NOMO-1 (cell line): ENCODE measurements around the gene AKAP12.

ENCODE experiments used
- DNase-seq, 2 experiments: peaks; one replicate each; lab custom pipeline; 2025; ENCODE audit not compliant: unreplicated experiment in 2 of 2; lab: John Stamatoyannopoulos, UW

AKAP12 gene

DNA sequence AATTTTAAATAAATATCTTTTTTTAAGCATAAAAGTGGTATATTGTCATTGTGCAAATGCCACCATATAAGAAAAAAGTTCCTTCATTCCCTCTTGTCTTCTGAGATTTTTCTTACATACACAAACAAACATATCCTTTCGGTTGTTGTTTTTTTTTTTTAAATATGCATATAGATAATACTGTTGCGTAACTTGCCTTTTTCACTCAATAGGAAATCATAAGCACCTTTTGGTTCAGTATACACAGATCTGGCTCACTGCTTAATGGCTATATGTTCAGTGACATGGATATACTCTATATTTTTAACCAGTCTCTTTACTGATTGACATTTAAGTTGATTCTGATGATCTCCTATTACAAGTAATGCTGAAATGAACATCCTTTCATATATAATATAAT lies 40.1 kb downstream of the AKAP12 start:
- no peak for DNase-seq

DNA sequence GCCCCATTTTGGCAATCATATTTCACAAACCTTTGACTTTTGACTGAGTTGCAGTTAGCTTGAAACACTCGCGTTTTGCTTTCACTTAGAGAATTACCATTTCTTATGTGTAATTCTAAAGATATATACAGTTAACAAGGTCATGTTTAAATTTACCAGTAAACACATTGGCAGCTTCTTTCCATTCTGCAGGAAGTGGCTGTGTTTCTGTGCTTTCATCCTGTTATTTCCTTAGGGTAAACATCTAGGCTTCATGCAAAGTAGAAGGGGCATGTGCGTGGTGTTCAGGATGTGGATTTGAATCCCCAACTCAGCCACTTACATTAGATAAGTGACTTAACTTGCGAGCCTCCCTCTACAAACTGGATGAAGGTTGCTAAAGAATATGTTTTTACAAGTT lies 41.1 kb downstream of the AKAP12 start:
- no peak for DNase-seq

DNA sequence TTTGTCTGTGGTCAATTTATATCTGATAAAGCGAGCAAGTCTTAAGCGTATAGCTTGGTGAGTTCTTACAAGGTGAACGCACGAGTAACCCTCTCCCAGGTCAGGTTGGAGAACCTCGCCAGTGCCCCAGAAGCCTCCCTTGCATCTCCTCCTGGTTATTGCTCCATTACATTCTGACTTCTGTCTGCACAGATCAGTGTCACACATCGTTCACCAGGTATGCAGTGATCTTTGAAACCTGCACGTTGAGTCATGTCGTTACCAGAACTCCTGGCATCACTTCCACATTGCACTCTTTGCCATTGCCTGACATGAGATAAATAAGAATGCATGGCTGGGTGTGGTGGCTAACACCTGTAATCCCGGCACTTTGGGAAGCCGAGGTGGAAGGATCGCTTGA lies 44.2 kb downstream of the AKAP12 start:
- DNase-seq = no peak

DNA sequence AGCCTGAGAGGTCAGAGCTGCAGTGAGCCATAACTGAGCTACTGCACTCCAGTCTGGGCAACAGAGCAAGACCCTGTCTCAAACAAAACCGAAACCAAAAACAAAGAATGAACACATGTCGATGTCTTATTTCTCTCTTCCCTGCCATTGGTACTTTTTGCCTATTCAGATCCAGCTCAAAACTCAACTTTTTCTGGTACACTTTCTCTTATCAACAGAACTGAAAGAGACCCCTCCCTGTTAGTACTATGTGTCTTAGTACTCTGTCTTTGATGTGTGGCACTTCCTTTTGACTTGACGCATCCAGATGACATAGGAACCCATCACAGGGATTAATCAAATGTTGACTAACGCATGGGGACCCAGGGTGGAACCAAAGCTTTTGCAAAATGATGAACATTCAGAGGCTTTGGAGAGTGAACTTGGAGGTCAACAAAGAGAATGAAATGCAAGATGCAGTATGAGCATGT lies 44.8 kb downstream of the AKAP12 start:
- DNase-seq = no peak

DNA sequence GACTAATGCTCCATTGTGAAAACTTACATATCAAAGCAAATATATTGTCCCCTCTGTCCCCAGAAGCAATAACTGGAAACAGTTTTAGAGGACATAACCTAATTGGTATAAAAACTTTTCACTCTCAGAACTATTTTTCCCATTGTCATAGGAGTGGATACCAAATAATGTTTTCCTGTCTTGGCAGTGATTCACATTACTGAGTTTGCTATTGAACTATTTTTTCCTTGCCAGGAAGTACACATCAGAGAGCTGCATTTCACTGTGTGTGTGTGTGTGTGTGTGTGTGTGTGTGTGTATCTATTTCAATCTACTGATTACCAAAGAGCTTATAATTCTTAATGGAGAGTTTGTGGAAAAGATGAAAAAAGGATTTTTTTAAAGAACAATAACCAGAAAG lies 45.4 kb downstream of the AKAP12 start:
- no peak for DNase-seq

DNA sequence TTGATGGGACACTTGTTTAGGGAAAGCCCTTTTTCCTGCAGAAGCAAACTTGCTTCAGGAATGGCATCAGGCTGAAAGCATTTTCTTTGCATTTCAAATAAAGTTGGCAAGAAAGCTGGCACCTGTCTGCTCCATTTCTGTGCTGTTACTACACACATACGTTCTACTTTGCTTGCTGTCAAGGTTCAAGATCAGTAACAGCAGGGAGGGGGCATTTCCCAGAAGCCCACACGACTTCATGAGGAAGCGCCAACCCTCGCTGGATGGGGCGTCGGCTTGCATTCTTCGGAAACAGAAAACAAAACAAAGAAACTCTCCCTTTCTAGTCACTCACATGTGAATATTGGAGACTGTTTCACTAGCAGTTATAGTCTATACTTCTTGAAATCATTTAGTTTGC lies 46.4 kb downstream of the AKAP12 start:
- no peak for DNase-seq

DNA sequence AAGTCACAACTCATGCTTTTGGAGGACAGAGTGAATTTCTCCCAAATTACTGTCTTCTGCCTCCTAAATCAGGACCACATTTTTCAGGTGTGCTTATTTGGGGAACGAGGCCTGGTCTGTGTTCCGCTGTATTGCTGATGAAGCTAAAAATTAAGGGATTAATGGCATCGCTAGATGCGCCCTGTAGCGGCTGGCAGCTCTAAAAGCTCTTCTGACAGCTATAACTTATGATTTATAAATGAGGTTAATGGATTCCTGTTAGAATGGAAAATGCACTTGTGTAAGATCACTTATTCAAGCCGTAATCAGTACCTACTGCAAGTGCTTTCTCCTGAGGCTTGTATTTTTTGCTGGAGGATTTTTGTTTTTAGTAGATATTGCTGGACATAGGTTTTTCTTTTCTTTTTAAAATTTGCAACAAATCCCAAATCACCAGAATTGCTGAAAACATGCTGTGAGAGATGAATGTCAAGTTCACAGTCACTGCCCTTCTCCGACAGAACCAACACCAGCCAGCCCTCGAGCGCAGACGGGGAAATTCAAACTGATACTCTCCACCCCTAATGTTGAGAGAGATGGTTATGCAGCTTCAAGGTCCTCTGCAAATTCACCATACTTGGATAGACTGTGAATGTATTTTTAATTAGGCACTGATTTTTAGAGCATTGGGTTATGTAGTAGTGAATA lies 49.1 kb downstream of the AKAP12 start:
- DNase-seq = no peak

DNA sequence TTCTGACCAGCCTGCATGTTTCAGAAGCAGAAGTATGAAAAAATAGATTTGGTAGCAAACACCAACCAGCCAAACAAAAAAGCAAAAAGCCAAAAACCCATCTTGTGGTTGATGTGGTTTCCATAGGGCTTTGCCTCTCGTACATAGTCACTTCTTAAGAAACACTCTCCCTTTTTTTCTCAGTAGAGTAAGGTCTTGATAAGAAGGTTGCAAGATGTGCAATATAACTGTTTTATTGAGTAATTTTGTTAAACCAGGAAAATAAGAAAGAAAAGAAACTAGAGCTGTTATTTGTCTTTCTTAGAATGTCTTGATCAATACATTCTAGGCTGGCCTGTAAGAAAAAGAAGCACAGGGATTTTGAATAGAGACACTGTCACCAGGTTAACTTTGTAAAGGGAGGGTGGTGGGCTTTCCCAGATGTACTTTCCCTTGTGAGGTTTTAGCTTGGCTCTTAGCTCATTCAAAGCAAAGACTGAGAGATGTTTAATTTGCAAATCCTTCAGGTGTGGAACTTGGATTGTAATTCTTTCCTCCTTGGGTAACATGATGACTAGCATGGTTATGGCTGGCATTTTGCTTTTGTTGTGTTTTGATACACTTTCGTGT lies 49.7 kb downstream of the AKAP12 start:
- no peak for DNase-seq

DNA sequence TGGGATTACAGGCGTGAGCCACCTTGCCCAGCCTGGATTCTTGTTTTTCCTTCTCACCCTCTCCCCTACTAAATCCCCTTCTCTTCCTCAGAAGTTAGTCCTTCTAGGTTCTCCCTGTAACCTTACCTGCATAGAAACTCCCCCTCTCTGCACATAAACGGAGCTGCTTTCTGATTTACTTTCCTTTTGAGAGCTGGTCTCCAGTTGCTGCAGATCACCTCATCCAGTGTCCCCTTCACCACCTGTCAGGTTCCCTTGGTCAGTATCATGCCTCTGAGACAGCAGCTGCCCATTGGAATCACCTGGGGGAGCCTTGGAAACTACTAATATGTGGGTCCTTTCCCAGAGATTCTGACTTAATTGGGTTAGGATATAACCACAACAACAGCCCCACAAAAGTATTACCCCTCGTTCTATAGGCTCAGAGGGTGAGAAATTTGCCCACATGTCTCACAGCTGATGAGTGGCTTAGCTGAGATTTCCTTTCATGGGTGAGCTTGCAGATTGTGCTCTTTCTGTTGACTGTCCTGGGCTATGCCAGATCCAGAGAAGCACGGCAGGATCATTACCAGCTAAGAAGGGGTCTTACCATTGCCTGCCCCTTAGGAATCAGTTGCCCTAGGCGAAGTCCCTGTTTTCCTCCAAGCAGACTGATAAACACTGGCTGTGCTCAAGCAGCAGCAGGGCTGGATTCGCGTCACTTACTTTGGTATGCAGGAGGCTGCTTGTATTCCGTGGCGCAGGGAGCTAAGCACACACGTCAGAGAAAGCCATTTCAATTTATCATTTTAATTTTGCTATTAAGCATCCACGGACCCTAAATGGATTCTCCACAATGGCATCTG lies 51.3 kb downstream of the AKAP12 start:
- DNase-seq = no peak

DNA sequence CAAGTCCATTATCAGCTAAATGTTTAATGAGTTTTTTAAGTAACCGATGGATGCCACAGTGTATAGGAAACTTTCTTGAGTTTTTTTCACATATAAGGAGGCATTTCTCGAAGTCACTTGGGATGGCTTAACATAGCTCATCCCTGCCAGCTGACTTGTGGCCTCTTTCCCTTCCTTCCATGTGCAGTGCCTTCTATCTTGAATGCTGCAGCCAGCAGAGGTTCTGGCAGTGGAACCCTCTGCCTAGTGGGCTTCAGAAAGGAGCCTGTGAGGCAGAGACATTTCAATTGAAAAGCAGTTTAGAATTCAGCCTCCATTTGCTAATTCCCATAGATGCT lies 51.9 kb downstream of the AKAP12 start:
- no peak for DNase-seq

DNA sequence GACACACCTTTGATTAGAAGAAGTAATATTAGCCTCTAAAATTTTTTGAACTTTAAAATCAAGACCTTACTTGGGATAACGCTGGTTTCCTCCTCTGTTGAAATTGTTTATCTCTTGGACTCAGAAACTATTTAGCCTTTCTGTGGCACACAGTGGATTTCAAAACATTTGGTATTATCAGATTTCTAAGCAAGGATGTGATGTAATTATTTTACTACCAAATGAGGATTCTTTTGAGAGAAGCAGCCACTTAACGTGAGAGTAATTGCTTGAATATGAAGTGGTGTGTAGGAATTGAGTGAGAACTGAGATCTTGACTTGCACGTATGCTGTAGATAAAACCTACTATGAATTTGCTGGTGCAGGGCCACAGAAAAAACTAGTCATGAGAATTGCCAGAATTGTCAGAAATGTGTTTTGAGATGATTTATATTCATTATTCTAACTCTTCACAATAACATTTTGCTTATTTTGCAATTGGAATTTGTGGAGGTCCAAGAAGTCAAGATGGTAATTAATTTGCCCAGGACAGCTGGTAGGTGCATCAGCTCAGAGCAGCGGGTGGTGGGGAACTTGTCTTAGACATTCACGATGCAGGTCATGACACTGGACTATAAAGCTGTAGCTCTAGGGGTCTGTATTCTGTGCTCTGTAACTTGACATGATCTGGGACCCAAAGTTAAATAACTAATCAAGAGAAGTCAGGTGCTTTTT lies 53.4 kb downstream of the AKAP12 start:
- DNase-seq = no peak

DNA sequence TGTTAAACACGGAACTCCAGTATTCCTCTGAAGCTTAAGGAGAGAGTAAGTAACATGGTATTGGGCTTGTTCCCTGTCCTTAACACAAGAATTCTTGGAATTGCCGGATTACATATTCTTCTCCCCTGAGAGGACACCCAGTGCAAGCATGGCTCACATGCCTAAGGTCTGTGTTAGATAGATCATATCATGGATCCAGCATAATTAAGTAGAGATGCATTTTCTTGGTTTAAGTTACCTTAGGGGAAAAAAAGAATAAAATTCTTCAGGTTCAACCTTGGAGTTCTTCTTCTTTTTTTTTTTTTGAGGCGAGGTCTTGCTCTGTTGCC lies 53.9 kb downstream of the AKAP12 start:
- no peak for DNase-seq

DNA sequence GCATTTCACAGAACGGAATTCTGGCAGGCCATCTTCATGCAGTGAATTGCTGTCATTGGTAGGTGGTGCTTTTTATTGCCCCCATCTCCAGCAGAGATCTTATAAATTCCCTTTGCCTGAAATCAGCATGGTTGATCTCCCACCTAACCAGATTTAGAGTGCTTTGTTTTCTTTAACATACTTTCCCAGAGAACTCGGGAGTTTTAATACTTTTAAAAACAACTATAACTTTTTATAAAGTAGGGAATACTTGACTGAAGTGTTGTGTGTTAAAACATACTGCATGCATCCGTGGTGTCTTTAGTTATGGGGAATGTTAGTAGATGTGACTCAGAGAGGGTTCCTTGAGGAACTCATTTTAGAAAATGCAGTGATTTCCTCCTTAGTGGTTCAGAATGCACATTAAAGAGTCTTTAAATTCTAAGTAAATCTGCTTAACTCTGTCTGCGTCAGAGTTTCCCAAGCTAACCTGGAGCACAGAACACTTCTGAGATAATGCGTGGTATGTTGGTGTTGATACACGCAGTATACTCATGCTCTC lies 54.9 kb downstream of the AKAP12 start:
- DNase-seq = no peak

DNA sequence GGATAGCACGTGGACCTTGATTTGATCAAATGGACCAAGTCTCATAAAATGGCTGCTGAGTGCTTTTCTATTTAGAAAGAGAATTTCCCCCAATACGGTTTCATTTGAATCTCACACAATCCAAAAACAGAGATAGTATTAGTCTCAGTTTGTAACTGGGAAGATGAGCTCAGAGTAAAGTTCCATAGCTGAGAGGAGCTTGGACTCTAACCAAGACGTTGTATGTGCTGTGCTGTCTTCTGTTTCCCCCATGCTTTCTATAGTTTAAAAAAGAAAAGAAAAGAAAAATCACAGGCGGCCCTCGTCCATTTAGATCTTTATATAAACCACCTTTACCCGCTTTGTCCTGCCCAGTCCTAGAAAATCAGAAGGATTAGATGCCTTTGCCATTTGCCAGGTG lies 58.1 kb downstream of the AKAP12 start:
- DNase-seq = no peak

DNA sequence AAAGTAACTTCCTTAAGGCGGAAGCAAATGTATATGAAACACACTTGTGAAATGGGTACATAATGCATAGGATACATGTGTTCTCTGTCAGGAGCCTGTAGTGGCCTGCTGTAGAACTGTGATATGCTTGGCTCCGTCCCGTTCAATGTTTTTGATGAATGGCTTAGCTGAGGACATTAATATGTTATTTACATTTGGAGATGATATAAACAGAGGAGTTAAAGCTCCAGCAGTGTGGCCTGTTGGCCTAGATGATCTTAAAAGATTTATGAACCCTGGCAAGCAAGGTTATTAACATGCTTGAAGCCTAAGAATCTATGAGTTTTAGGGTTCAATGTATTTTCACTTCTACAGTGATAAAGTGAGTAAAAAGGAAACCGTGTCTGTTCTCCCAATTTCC lies 59.2 kb downstream of the AKAP12 start:
- no peak for DNase-seq

DNA sequence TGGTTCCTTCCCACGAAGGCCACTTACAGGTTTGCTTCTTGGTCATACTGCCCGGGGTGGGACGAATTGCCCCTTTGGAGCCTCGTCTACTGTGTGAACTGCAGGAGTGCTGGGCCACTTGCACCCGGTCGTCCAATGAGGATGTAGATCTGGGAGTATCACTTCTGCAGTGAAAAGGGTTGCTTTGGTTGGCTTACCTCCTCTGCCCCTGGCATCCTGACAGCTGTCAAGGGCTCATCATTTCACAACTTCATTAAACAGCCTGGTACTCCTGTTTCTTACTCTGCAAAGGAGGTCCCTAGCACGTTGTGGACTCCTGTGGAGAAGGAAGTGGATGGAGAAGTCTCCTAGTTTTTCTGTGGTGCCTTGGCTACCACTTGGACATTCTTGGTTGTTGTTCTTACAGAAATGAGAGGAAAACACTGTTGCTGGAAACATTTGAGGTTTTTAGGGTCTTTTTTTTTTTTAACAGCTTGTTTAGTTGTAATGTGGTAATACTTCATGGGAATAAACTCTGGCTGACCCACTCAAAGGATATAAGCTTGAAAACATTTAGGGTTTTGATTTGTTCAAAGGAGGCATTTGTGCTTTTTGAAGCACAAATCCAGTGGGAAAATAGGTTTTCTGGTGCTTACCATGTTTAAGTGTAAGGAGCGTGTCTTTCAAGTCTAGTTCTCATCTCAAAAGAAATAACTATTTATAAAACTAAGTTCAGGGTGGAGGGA lies 60.7 kb downstream of the AKAP12 start:
- DNase-seq = no peak

DNA sequence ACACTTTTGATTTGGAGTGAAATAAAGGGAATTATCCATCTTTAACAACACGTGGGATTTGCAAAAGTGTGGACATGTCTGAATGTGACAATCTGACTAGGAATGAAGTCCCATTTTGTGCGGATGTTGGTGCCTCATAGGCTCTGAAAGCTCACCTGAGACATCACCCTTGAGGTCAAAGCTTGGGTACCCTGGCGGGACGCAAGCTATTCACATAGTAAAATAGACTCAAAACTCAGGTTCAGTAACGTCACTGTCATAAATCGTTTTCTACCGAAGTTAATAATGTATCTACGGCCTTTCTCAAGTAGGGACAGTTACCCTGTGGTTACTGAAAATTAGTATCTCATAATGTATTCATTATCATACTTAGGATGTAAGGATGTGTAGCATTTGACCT lies 61.8 kb downstream of the AKAP12 start:
- no peak for DNase-seq

DNA sequence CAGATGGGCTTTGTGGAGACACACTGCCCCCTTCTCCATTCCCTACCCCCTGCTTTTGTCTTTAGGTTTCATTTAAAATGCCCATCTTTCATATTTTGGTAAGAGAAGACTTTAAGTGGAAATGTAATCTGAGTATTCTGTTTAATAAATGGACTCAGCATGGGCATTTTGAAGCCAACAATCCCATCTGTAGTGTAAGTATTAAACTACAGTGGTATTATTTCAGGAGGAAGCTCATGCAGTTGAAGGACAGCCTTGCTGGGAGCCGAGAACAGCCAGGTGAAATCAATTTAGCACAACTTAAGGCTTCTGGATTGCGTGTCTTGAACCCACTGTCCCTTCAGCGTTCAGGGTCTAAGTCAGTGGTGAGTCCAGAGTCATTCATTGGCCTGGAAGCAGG lies 63.5 kb downstream of the AKAP12 start:
- DNase-seq = no peak

DNA sequence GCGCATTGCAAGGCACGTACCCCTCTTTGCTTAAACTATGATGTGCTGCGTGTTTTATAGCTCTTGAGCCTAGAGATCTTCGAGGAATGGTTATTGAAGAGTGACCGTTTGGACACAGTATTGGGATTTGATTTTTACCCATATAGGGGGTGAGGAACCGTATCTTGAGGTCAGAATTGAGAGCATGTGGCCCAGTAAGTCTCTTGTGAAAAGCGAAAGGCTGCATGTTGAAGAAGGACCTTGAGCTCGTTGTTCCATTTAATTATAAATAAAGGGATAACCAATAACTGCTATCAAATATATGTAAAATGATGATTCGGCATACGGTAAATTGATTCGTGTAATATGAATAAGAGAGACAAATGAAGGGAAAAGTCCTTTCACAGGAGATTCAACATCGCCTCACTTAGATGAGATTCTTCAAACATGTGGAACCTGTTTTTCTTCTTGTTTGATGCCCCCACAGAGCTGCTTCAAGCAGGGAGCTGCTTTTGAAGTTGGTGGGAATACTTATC lies 66.6 kb downstream of the AKAP12 start:
- no peak for DNase-seq

DNA sequence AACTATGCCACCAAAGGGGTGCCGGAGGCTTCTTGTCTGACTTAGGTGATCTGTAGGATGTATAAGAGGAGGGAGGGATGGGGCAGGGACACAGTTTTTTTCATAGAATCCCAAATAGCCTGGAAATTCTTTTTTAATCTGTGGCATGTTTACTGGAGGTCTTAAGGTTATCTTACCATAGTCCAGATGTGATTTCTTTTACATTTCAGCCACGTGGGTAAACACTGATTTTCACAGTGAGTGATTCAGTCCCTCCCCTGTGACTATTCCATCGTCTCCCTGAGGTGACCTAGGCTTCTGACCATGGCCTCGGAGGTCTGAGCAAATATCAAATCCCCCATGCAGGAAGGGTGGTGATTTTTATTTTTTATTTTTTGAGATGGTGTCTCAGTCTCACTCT lies 67.7 kb downstream of the AKAP12 start:
- DNase-seq = no peak
